ENCODE data around the gene FAF1.
A peak's percentile ranks its signal among the peaks of the same experiment; 100 is the strongest.

Gene FAF1

DNA sequence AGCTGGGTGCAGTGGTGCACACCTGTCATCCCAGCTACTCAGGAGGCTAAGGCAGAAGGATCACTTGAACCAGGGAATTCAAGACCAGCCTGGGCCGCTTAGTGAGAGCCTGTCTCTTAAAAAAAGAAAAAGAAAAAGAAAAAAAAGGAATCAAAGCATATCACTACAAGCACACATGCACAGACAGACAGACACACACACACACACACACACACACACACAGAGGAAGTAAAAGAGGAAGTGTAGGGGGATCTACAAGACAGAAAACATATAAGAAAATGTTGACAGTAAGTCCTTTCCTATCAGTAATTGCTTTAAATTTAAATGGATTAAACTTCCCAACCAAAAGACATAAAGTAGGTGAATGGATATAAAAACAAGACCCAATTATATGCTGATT lies 180.3 kb downstream of the FAF1 start:
- Histone ChIP-seq H3K4me3 (ENCODE audit: insufficient read depth, low read length, poor library complexity, severe bottlenecking) (no peak overlapping the region), H3F3A (ENCODE audit: insufficient read depth) (peaks cover 27% of the 10 kb centered on the region), H3K27ac (ENCODE audit: low read depth, low read length) (no peak overlapping the region), H3K9ac (ENCODE audit: low read length) (no peak overlapping the region), H2AFZ (ENCODE audit: low read depth, low read length, severe bottlenecking) (no peak overlapping the region), H3K27me3 (ENCODE audit: low read length) (no peaks in the 10 kb centered on the region), H3K9me3 (ENCODE audit: insufficient read depth, low read length) (no peaks in the 10 kb centered on the region), H3K36me3 (ENCODE audit: low read length) (peaks cover 7% of the 10 kb centered on the region; the same call in 1 of the 2 replicates), H4K20me1 (ENCODE audit: low read depth, low read length) (0 out of 2 replicates have a peak, but pooled peaks cover 5% of the 10 kb centered on the region), H3K9me2 (replicated peaks; ENCODE audit: insufficient read depth, low read length) (no peaks in the 10 kb centered on the region), H3K79me2 (ENCODE audit: insufficient read depth, low read length) (peaks cover 15% of the 10 kb centered on the region; the same call in 1 of the 2 replicates), H3K4me2 (ENCODE audit: low read depth, low read length, poor library complexity, severe bottlenecking) (no peak overlapping the region)
- TF ChIP-seq, protein P1, sequence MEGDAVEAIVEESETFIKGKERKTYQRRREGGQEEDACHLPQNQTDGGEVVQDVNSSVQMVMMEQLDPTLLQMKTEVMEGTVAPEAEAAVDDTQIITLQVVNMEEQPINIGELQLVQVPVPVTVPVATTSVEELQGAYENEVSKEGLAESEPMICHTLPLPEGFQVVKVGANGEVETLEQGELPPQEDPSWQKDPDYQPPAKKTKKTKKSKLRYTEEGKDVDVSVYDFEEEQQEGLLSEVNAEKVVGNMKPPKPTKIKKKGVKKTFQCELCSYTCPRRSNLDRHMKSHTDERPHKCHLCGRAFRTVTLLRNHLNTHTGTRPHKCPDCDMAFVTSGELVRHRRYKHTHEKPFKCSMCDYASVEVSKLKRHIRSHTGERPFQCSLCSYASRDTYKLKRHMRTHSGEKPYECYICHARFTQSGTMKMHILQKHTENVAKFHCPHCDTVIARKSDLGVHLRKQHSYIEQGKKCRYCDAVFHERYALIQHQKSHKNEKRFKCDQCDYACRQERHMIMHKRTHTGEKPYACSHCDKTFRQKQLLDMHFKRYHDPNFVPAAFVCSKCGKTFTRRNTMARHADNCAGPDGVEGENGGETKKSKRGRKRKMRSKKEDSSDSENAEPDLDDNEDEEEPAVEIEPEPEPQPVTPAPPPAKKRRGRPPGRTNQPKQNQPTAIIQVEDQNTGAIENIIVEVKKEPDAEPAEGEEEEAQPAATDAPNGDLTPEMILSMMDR (IDR thresholded peaks at IDR 0.05; ENCODE audit: insufficient read depth, low read length, poor library complexity, severe bottlenecking): no peak
- TF ChIP-seq EZH2phosphoT487 (conservative IDR thresholded peaks at IDR 0.05; ENCODE audit: low read length): no peak

DNA sequence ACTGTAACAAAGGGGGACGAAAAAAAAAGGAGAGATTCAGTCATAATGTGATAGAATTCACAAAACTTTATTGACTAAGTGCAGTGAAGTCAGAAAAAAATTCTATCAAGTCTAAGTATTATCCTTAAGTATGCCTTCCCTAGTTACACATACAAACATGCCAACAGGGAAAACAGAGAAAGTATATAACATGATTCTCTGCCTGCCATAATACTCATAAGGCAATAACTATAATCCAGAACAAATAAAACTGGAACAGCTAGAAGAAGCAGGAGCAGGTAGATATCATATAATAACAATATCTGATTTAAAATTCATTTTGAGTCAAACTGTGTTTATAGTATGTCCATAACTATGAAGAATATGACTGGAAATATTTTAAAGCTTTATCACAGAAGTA lies 184.3 kb downstream of the FAF1 start:
- Histone ChIP-seq H3K27ac (ENCODE audit: low read depth, low read length) (no peak overlapping the region), H3K9ac (ENCODE audit: low read length) (no peak overlapping the region), H4K20me1 (ENCODE audit: low read depth, low read length) (0 out of 2 replicates have a peak, but pooled peaks cover 5% of the 10 kb centered on the region), H3K36me3 (ENCODE audit: low read length) (peaks cover 10% of the 10 kb centered on the region; the same call in 1 of the 2 replicates), H3K9me3 (ENCODE audit: insufficient read depth, low read length) (no peaks in the 10 kb centered on the region), H3K4me2 (ENCODE audit: low read depth, low read length, poor library complexity, severe bottlenecking) (no peak overlapping the region), H3K9me2 (replicated peaks; ENCODE audit: insufficient read depth, low read length) (no peaks in the 10 kb centered on the region), H3F3A (ENCODE audit: insufficient read depth) (peaks cover 27% of the 10 kb centered on the region), H2AFZ (ENCODE audit: low read depth, low read length, severe bottlenecking) (no peak overlapping the region), H3K79me2 (ENCODE audit: insufficient read depth, low read length) (peaks cover 11% of the 10 kb centered on the region), H3K27me3 (ENCODE audit: low read length) (no peaks in the 10 kb centered on the region), H3K4me3 (ENCODE audit: insufficient read depth, low read length, poor library complexity, severe bottlenecking) (no peak overlapping the region)
- TF ChIP-seq, protein P1 (IDR thresholded peaks at IDR 0.05; ENCODE audit: insufficient read depth, low read length, poor library complexity, severe bottlenecking): no peak
- no peak for TF ChIP-seq EZH2phosphoT487 (conservative IDR thresholded peaks at IDR 0.05; ENCODE audit: low read length)

DNA sequence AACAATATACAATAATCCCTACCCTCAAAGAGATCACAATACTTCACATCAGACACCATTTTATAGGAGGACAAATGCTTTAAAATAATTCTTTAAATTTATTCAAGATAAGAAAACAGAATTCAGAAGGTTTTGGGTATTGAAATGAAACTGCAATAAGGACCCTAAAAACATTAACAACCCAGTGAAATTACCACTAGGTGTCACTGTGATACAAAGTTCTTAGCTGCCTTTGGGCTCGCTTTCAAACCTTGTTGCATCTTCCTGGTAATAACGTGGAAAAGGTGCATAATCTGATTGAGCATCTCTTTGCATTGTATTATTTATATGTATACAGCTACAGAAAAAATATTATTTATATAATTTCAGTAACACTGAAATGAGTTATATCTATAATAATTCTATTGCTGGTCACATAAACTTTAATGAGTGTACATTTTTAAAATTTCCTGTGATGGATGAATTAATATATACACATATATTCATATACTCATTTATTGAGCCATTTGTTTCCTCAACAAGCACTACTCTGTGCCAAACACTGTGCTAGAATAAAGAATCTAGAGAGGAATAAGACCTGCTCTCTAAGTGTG lies 185.2 kb downstream of the FAF1 start:
- Histone ChIP-seq H3K9ac (ENCODE audit: low read length) (no peak overlapping the region), H3K4me2 (ENCODE audit: low read depth, low read length, poor library complexity, severe bottlenecking) (no peak overlapping the region), H3K27ac (ENCODE audit: low read depth, low read length) (no peak overlapping the region), H3K9me3 (ENCODE audit: insufficient read depth, low read length) (no peaks in the 10 kb centered on the region), H3K36me3 (ENCODE audit: low read length) (peaks cover 10% of the 10 kb centered on the region; the same call in 1 of the 2 replicates), H3K79me2 (ENCODE audit: insufficient read depth, low read length) (peaks cover 20% of the 10 kb centered on the region), H3K4me3 (ENCODE audit: insufficient read depth, low read length, poor library complexity, severe bottlenecking) (no peak overlapping the region), H3K27me3 (ENCODE audit: low read length) (no peaks in the 10 kb centered on the region), H3K9me2 (replicated peaks; ENCODE audit: insufficient read depth, low read length) (no peaks in the 10 kb centered on the region), H2AFZ (ENCODE audit: low read depth, low read length, severe bottlenecking) (no peak overlapping the region), H3F3A (ENCODE audit: insufficient read depth) (peaks cover 27% of the 10 kb centered on the region), H4K20me1 (ENCODE audit: low read depth, low read length) (0 out of 2 replicates have a peak, but pooled peaks cover 5% of the 10 kb centered on the region)
- TF ChIP-seq, protein P1 (IDR thresholded peaks at IDR 0.05; ENCODE audit: insufficient read depth, low read length, poor library complexity, severe bottlenecking): peak; percentile 40
- TF ChIP-seq EZH2phosphoT487 (conservative IDR thresholded peaks at IDR 0.05; ENCODE audit: low read length): no peak
